Progenitor cell of endocrine pancreas (in vitro differentiated cells): ENCODE data around the gene TXNDC11. TPM values are rescaled to one million over a fixed set of nuclear protein-coding genes. Genes with fewer than 3 reads are reported as not detected.

Source experiments
- DNase-seq: peaks from one replicate; pipeline ENCODE4 v3.0.0; 2021; ENCODE audit warnings: low spot score; ENCODE audit not compliant: unreplicated experiment
- H3K27ac Mint-ChIP-seq: 2 replicates; pipeline ENCODE4 v1.8.0; 2021; ENCODE audit warnings: mild to moderate bottlenecking, moderate library complexity, mixed read lengths
- H3K27me3 Mint-ChIP-seq: 2 replicates; pipeline ENCODE4 v1.8.0; 2021; ENCODE audit warnings: mixed read lengths
- H3K36me3 Mint-ChIP-seq: 2 replicates; pipeline ENCODE4 v1.8.0; 2022; ENCODE audit warnings: mixed read lengths; ENCODE audit not compliant: insufficient read depth
- H3K4me1 Mint-ChIP-seq: 2 replicates; pipeline ENCODE4 v1.8.0; 2021; ENCODE audit warnings: low read depth, mixed read lengths
- H3K4me3 Mint-ChIP-seq: 2 replicates; pipeline ENCODE4 v1.8.0; 2021; ENCODE audit warnings: low read depth, mild to moderate bottlenecking, moderate library complexity, mixed read lengths
- H3K9me3 Mint-ChIP-seq: 2 replicates; pipeline ENCODE4 v1.8.0; 2021; ENCODE audit warnings: low read depth, mixed read lengths
- CTCF ChIP-seq: fragments of 200-600 bp; sonication (generic); IDR thresholded peaks from one replicate; pipeline ENCODE4 v1.5.0; 2021; ENCODE audit warnings: antibody characterized with exemption, mild to moderate bottlenecking; ENCODE audit not compliant: unreplicated experiment
- total RNA-seq: library from RNA; stranded (reverse); gene quantifications from 2 replicates; pipeline ENCODE4 v1.2.1, GENCODE V29; 2021

TXNDC11 gene
- total RNA-seq, 1 donor from 2014 or later: 30.8 TPM

- Mint-ChIP-seq H3K27me3 (no peaks in the 10 kb centered on the region), H3K27ac (peak overlapping the region; percentile 67), H3K4me3 (no peak overlapping the region), H3K36me3 (peaks cover 24% of the 10 kb centered on the region), H3K9me3 (no peaks in the 10 kb centered on the region), H3K4me1 (peaks cover 12% of the 10 kb centered on the region)
- TF ChIP-seq CTCF: no peak
- DNase-seq: no peak
These were observed 24.8 kb downstream of the TXNDC11 start for GRCh38 chr16:11717811-11718210.

- Mint-ChIP-seq H3K36me3 (peaks cover 16% of the 10 kb centered on the region), H3K4me3 (no peak overlapping the region)
- no peak for TF ChIP-seq CTCF
These were observed 26.3 kb downstream of the TXNDC11 start for GRCh38 chr16:11716336-11716735.

GRCh38 chr16:11715246-11715947 lies 27.3 kb downstream of the TXNDC11 start:
- H3K27ac Mint-ChIP-seq: peak overlapping the region; percentile 84
- H3K27me3 Mint-ChIP-seq: no peaks in the 10 kb centered on the region
- no peak for DNase-seq

More at GRCh38 chr16:11716336-11716735, 26.3 kb downstream of the TXNDC11 start:
- Mint-ChIP-seq H3K27ac (peak overlapping the region; percentile 84), H3K4me1 (peaks cover 10% of the 10 kb centered on the region), H3K27me3 (no peaks in the 10 kb centered on the region), H3K9me3 (no peaks in the 10 kb centered on the region)
- DNase-seq: no peak

GRCh38 chr16:11712122-11712521 lies 30.5 kb downstream of the TXNDC11 start:
- DNase-seq: no peak

More at GRCh38 chr16:11715246-11715947, 27.3 kb downstream of the TXNDC11 start:
- Mint-ChIP-seq H3K9me3 (no peaks in the 10 kb centered on the region), H3K4me3 (no peak overlapping the region), H3K36me3 (peaks cover 15% of the 10 kb centered on the region), H3K4me1 (peaks cover 10% of the 10 kb centered on the region)
- no peak for TF ChIP-seq CTCF

GRCh38 chr16:11711662-11712061 lies 31.0 kb downstream of the TXNDC11 start:
- H3K4me3 Mint-ChIP-seq: no peak overlapping the region
- TF ChIP-seq CTCF: no peak
- no peaks in the 10 kb centered on the region for H3K27me3 Mint-ChIP-seq
- no peak overlapping the region for H3K27ac Mint-ChIP-seq
- no peaks in the 10 kb centered on the region for H3K9me3 Mint-ChIP-seq
- H3K4me1 Mint-ChIP-seq: peaks cover 10% of the 10 kb centered on the region
- peaks cover 13% of the 10 kb centered on the region for H3K36me3 Mint-ChIP-seq
- no peak for DNase-seq

More at GRCh38 chr16:11712122-11712521, 30.5 kb downstream of the TXNDC11 start:
- no peak overlapping the region for H3K4me3 Mint-ChIP-seq
- TF ChIP-seq CTCF: no peak
- H3K27ac Mint-ChIP-seq: no peak overlapping the region
- H3K4me1 Mint-ChIP-seq: peaks cover 10% of the 10 kb centered on the region
- peaks cover 13% of the 10 kb centered on the region for H3K36me3 Mint-ChIP-seq
- H3K27me3 Mint-ChIP-seq: no peaks in the 10 kb centered on the region
- H3K9me3 Mint-ChIP-seq: no peaks in the 10 kb centered on the region
